OCI-M1 (cell line): ENCODE data around the gene NDUFB1.
A peak's percentile ranks its signal among the peaks of the same experiment; 100 is the strongest.

Source experiments
- DNase-seq: peaks from one replicate; lab custom pipeline; 2025; lab: John Stamatoyannopoulos, UW

Gene NDUFB1

GRCh38 chr14:92121670-92122350 is at the start of gene NDUFB1, which contains the start of gene CPSF2:
Gene NDUFB1 (minus strand): TSS chr14:92121706. CDS start chr14:92117637, 4,069 bp downstream.
Gene CPSF2 (plus strand): TSS chr14:92121969. CDS start chr14:92130985, 9,016 bp downstream.
- peak; percentile 88 for DNase-seq

DNA sequence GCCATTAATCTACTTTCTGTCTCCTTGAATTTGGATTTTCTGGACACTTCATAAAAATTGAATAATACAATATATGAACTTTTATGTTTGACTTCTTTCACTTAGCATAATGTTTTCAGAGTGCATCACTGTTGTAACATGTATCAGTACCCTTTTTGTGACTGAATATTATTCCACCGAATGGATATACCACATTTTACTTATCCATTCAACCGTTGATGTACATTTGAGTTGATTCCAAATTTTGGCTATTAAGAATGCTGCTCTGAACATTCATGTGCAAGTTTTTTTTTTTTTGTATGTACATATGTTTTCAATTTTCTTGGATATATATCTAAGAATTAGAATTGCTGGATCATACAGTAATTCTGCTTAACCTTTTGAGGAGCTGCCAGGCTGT is 43.5 kb upstream of the NDUFB1 start:
- DNase-seq, result no peak

- DNase-seq, result no peak
Measured at GRCh38 chr14:92161521-92161920, 40.0 kb upstream of the NDUFB1 start.

GRCh38 chr14:92160619-92161018 is 39.1 kb upstream of the NDUFB1 start:
- no peak for DNase-seq

DNA sequence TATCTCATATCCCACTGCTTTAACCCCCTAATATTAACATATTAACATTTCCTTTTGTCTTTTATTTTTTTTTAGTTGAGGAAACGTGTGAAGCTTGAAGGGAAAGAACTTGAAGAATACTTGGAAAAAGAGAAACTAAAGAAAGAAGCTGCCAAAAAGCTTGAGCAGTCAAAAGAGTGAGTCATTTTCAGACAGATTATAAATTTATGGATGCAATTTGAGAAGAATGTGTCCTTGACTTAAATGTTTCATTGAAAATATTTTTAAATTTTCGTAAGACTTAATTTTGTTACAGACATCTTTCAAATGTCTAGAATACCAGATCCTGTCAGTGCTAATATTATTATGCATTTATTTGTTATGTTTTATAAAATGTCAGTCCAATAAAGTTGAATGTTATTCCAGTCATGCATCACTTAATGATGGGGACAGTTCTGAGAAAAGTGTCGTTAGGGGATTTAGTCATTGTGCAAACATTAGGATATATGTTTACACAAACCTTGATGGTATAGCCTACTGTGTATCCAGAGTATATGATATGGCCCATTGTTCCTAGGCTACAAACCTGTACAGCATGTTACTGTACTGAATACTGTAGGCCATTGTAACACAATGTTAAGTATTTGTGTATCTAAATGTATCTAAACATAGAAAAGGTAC is 32.9 kb upstream of the NDUFB1 start:
- no peak for DNase-seq

GRCh38 chr14:92153581-92153980 is 32.1 kb upstream of the NDUFB1 start:
- DNase-seq, result no peak

- no peak for DNase-seq
Measured at GRCh38 chr14:92144708-92145107, 23.2 kb upstream of the NDUFB1 start.

DNA sequence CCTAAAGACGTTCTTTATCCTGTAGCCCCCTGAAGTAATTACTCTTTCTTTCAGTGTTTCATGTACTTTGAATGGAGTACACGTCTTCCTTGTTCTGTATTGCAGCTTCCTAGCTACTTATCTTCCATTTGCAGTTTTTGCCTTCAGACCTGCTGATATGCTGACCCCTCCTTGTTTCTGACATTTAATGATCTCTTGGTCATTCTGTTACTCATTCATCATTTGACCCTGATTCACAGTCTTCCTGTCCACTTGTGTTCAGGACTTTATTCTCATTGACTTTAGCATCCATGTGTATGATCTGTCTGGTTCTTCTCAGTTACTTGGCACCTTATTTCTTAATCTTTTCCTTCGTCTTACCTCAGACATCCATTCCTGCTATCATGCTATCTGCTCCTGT is 22.5 kb upstream of the NDUFB1 start:
- DNase-seq, result no peak

DNA sequence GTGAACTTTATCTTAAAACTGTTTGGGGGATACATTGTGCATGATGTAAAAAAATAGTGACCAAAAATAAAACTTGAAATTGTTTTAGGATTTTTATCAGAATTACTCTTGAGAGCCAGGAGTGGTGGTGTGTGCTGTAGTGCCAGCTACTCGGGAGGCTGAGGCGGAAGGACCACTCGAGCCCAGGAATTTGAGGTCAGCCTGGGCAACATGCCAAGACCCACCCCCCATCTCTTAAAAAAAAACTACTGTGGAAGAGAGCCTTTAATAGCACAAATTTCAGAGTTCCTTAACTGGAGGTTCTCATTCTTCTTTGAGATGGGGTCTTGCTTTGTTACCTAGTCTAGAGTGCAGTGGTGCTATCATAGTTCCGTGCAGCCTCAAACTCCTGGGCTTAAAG is 21.8 kb upstream of the NDUFB1 start:
- no peak for DNase-seq

GRCh38 chr14:92135269-92135668 is 13.8 kb upstream of the NDUFB1 start:
- DNase-seq, result peak; percentile 29

DNA sequence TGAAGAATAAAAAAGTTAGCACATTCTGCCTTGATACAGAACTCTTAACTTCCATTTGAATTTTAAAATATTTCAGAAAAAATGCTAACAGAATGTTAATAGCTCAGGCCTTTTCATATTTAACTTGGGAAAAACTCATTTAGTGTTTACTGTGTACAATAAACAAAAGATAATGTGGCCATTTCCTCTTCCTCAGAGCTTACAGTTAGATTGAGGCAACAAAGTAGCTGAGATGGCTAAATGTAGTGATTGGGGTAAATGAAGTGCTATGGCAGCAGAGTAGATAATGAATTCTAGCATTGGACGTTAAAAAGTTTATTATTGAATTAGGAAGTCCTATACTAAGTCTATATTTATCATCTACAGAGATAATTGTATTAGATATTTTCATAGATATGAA is 12.9 kb upstream of the NDUFB1 start:
- no peak for DNase-seq

DNA sequence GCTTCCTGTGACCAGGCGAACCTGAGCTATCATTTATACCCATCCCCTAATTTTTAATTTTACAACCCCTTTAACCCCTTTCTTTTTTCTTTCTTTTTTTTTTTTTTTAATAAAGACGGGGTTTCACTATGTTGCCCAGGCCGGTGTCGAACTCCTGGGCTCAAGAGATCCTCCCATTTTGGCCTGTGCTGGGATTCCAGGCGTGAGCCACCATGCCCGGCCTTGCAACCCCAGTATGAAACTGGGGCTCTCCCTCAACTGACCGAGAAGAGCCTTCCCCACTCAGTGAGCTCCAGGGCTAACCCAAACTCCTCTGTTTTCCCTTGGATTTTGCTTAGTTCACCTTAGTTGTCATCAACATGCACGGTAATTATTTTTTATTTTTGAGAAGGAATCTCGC is 1.3 kb upstream of the NDUFB1 start:
- DNase-seq, result no peak

- DNase-seq, result peak; percentile 56
Measured at GRCh38 chr14:92122351-92122677, 808 bp upstream of the NDUFB1 start.

- peak; percentile 57 for DNase-seq
Measured at GRCh38 chr14:92121207-92121669, 268 bp downstream of the NDUFB1 start.

DNA sequence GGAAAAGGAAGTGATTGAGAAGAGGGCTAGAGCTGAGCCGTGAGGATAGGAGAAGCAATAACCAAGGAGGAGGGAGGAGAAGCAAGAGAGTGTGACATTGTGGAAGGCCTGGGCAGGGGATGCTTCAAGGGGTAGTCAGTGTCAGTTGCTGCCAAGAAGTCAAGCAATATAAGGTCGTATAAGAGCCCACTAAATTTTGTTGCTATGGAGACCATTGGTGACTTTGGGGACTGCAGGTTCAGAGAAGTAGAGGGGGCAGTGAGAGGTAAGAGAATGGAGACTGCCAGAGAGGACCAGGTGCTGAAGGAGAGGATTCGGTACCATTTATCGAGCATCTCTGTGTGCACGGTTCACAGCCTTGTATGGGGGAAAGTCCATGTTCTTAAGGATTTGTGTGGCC is 12.0 kb downstream of the NDUFB1 start:
- no peak for DNase-seq

- DNase-seq, result no peak
Measured at GRCh38 chr14:92108345-92109254, 12.9 kb downstream of the NDUFB1 start.

- DNase-seq, result peak; percentile 95
Measured at GRCh38 chr14:92106143-92106926, 15.2 kb downstream of the NDUFB1 start, which contains the start of gene ATXN3. Gene ATXN3 (minus strand): TSS chr14:92106582. CDS start chr14:92106552, 30 bp downstream.

- peak; percentile 70 for DNase-seq
Measured at GRCh38 chr14:92105893-92106142, 15.7 kb downstream of the NDUFB1 start.

GRCh38 chr14:92105073-92105892 is 16.2 kb downstream of the NDUFB1 start:
- no peak for DNase-seq

- DNase-seq, result no peak
Measured at GRCh38 chr14:92103363-92103989, 18.0 kb downstream of the NDUFB1 start.

DNA sequence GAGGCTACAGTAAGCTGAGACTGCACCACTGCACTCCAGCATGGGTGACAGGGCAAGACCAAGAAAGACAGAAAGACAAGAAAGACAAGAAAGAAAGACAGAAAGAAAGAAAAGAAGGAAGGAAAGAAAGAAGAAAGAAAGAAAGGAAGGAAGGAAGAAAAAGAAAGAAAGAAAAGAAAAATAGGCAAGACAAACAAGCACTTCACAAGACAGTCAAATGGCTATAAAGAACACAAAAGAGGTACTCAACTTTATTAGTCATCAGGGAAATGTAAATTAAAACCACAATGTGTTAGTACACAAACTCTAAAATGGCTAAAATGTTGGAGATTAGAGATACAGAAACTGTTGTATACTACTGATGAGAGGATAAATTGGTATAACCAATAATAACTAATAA is 21.7 kb downstream of the NDUFB1 start:
- DNase-seq, result no peak
